PC-9 (cell line): ENCODE measurements around the gene INTS4.
"Not testable (repeated sequence)": the region's sequence is repeated elsewhere in the genome, so short reads cannot be mapped to it uniquely, and the experiment has no call there.

Experiments used
- EZH2 ChIP-seq: fragments of 200-600 bp; sonication (generic); IDR thresholded peaks from 2 replicates; pipeline ENCODE4 v1.8.0; 2017; ENCODE audit warnings: antibody characterized with exemption, low read depth
- TF ChIP-seq, protein P1 (sequence below): fragments of 200-600 bp; sonication (generic); conservative IDR thresholded peaks from 2 replicates; pipeline ENCODE4 v1.6.1; 2017; ENCODE audit warnings: mixed run types, antibody characterized with exemption, mild to moderate bottlenecking, moderate library complexity

DNA sequence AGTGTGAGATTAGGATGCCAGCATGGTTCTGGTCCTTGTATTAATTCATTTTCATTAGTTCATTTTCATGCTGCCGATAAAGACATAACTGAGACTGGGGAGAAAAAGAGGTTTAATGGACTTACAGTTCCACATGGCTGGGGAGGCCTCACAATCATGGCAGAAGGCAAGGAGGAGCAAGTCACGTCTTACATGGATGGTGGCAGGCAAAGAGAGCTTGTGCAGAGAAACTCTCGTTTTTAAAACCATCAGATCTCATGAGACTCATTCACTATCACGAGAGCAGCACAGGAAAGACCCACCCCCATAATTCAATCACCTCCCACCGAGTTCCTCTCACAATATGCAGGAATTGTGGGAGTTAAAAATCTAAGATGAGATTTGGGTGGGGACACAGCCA, 150.8 kb downstream of the INTS4 start:
- TF ChIP-seq, protein P1, sequence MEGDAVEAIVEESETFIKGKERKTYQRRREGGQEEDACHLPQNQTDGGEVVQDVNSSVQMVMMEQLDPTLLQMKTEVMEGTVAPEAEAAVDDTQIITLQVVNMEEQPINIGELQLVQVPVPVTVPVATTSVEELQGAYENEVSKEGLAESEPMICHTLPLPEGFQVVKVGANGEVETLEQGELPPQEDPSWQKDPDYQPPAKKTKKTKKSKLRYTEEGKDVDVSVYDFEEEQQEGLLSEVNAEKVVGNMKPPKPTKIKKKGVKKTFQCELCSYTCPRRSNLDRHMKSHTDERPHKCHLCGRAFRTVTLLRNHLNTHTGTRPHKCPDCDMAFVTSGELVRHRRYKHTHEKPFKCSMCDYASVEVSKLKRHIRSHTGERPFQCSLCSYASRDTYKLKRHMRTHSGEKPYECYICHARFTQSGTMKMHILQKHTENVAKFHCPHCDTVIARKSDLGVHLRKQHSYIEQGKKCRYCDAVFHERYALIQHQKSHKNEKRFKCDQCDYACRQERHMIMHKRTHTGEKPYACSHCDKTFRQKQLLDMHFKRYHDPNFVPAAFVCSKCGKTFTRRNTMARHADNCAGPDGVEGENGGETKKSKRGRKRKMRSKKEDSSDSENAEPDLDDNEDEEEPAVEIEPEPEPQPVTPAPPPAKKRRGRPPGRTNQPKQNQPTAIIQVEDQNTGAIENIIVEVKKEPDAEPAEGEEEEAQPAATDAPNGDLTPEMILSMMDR = not testable (repeated sequence)
- not testable (repeated sequence) for TF ChIP-seq EZH2
